Measurements from ENCODE around the gene BRSK1.

BRSK1 gene

GRCh38 chr19:55321466-55322137, 37.8 kb downstream of the BRSK1 start:
- Histone ChIP-seq H3K36me3 (replicated peaks; ENCODE audit: insufficient read depth, low read length) (no peaks in the 10 kb centered on the region), H3K79me2 (ENCODE audit: low read length) (no peaks in the 10 kb centered on the region), H3K27ac (ENCODE audit: low read length) (no peak overlapping the region), H3K4me3 (ENCODE audit: low read length) (no peak overlapping the region), H3K27me3 (replicated peaks; ENCODE audit: insufficient read depth, low read length) (no peaks in the 10 kb centered on the region), H3K9me3 (replicated peaks; ENCODE audit: insufficient read depth, low read length) (no peaks in the 10 kb centered on the region), H3K9ac (ENCODE audit: low read length) (no peak overlapping the region), H3F3A (ENCODE audit: insufficient read depth, low read length) (no peaks in the 10 kb centered on the region), H4K20me1 (ENCODE audit: insufficient read depth, low read length) (no peaks in the 10 kb centered on the region), H3K9me2 (replicated peaks; ENCODE audit: insufficient read depth, low read length) (no peaks in the 10 kb centered on the region), H3K4me2 (ENCODE audit: low read depth, low read length) (no peak overlapping the region), H2AFZ (ENCODE audit: low read length) (no peak overlapping the region), H3K4me1 (ENCODE audit: low read length) (no peaks in the 10 kb centered on the region)
- TF ChIP-seq EZH2 (optimal IDR thresholded peaks at IDR 0.05; ENCODE audit: low read depth, low read length), result no peak
- no peak for TF ChIP-seq CTCF (IDR thresholded peaks at IDR 0.05; ENCODE audit: low read length)
- no peak for TF ChIP-seq EZH2phosphoT487 (IDR thresholded peaks at IDR 0.05; ENCODE audit: low read length)
- DNase-seq, result no peak

- no peaks in the 10 kb centered on the region for H3K9me2 ChIP-seq (replicated peaks; ENCODE audit: insufficient read depth, low read length)
- no peaks in the 10 kb centered on the region for H3K4me1 ChIP-seq (ENCODE audit: low read length)
- no peaks in the 10 kb centered on the region for H3K36me3 ChIP-seq (replicated peaks; ENCODE audit: insufficient read depth, low read length)
- no peak overlapping the region for H3K4me2 ChIP-seq (ENCODE audit: low read depth, low read length)
- H3K4me3 ChIP-seq (ENCODE audit: low read length), result no peak overlapping the region
- H3K9ac ChIP-seq (ENCODE audit: low read length), result no peak overlapping the region
- H4K20me1 ChIP-seq (ENCODE audit: insufficient read depth, low read length), result no peaks in the 10 kb centered on the region
- no peaks in the 10 kb centered on the region for H3K79me2 ChIP-seq (ENCODE audit: low read length)
- H3K27ac ChIP-seq (ENCODE audit: low read length), result no peak overlapping the region
- DNase-seq, result no peak
- no peak overlapping the region for H2AFZ ChIP-seq (ENCODE audit: low read length)
- no peaks in the 10 kb centered on the region for H3K9me3 ChIP-seq (replicated peaks; ENCODE audit: insufficient read depth, low read length)
- no peaks in the 10 kb centered on the region for H3F3A ChIP-seq (ENCODE audit: insufficient read depth, low read length)
- no peaks in the 10 kb centered on the region for H3K27me3 ChIP-seq (replicated peaks; ENCODE audit: insufficient read depth, low read length)
- TF ChIP-seq CTCF (IDR thresholded peaks at IDR 0.05; ENCODE audit: low read length) (no peak), EZH2phosphoT487 (IDR thresholded peaks at IDR 0.05; ENCODE audit: low read length) (no peak), EZH2 (optimal IDR thresholded peaks at IDR 0.05; ENCODE audit: low read depth, low read length) (no peak)
Measured at GRCh38 chr19:55322204-55322885, 38.5 kb downstream of the BRSK1 start.

- no peaks in the 10 kb centered on the region for H3K27me3 ChIP-seq (replicated peaks; ENCODE audit: insufficient read depth, low read length)
- H3K27ac ChIP-seq (ENCODE audit: low read length), result no peak overlapping the region
- no peak overlapping the region for H3K4me2 ChIP-seq (ENCODE audit: low read depth, low read length)
- H4K20me1 ChIP-seq (ENCODE audit: insufficient read depth, low read length), result no peaks in the 10 kb centered on the region
- H3K36me3 ChIP-seq (replicated peaks; ENCODE audit: insufficient read depth, low read length), result no peaks in the 10 kb centered on the region
- no peaks in the 10 kb centered on the region for H3F3A ChIP-seq (ENCODE audit: insufficient read depth, low read length)
- no peak for TF ChIP-seq CTCF (IDR thresholded peaks at IDR 0.05; ENCODE audit: low read length)
- no peak for TF ChIP-seq EZH2 (optimal IDR thresholded peaks at IDR 0.05; ENCODE audit: low read depth, low read length)
- no peak for TF ChIP-seq EZH2phosphoT487 (IDR thresholded peaks at IDR 0.05; ENCODE audit: low read length)
- H3K9ac ChIP-seq (ENCODE audit: low read length), result no peak overlapping the region
- DNase-seq, result no peak
- peak overlapping the region; percentile 47 for H2AFZ ChIP-seq (ENCODE audit: low read length)
- no peaks in the 10 kb centered on the region for H3K79me2 ChIP-seq (ENCODE audit: low read length)
- no peaks in the 10 kb centered on the region for H3K9me2 ChIP-seq (replicated peaks; ENCODE audit: insufficient read depth, low read length)
- no peak overlapping the region for H3K4me3 ChIP-seq (ENCODE audit: low read length)
- no peaks in the 10 kb centered on the region for H3K9me3 ChIP-seq (replicated peaks; ENCODE audit: insufficient read depth, low read length)
- H3K4me1 ChIP-seq (ENCODE audit: low read length), result no peaks in the 10 kb centered on the region
Measured at GRCh38 chr19:55324662-55325061, 40.9 kb downstream of the BRSK1 start.

Measured in MM.1S (cell line).